Measurements from ENCODE around the gene SKI. TPM values are rescaled to one million over a fixed set of nuclear protein-coding genes. Genes with fewer than 3 reads are reported as not detected.
"Not testable (repeated sequence)": the region's sequence is repeated elsewhere in the genome, so short reads cannot be mapped to it uniquely, and the experiment has no call there.

SKI gene
- total RNA-seq, 1 experiment from 2014 or later: 89.5 TPM

DNA sequence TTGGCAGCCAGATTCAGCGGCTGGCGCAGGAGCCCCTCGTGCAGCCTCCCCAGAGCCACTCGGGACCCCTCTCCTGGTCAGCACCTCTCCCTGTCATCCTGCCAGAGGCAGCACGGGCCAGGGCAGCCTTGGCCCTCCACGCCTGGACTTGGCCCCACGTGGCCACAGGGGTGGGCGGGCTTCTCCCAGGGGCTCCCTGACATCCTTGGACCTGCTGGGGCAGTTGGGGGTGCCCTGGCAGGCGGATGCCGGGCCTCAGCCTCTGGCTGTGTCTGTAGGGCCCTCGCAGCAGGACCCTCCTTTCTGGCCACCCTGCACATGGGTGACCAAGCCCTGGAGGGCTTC, 103.1 kb downstream of the SKI start:
- Mint-ChIP-seq H3K27ac (no peak overlapping the region), H3K27me3 (ENCODE audit: low read depth) (no peaks in the 10 kb centered on the region; the same call in 1 of the 2 replicates), H3K4me1 (peaks cover 0 to 7% of the 10 kb centered on the region in 2 experiments; a peak in 2 of 4 replicates), H3K9me3 (peaks cover 10 to 13% of the 10 kb centered on the region in 2 experiments), H3K36me3 (ENCODE audit: insufficient read depth in 1 of 3, low read depth in 3 of 3) (peaks cover 0 to 5% (median 2%) of the 10 kb centered on the region in 3 experiments; a peak in 2 of 7 replicates), H3K4me3 (no peak overlapping the region)
- H2AK5ac ChIP-seq (ENCODE audit: insufficient read length, low read length): no peak overlapping the region
- no peaks in the 10 kb centered on the region for H3K79me1 ChIP-seq (ENCODE audit: insufficient read depth, low read depth, low read length, poor library complexity, severe bottlenecking)
- WGBS (ENCODE audit: extremely low coverage, insufficient read length, low lambda C conversion rate): no CpG with 5 or more reads among the region's 11 CpGs
- no peak overlapping the region for H3K18ac ChIP-seq (ENCODE audit: insufficient read length, low read depth, low read length)
- no peak overlapping the region for H3K14ac ChIP-seq (ENCODE audit: insufficient read depth, low read length)
- H3K27me3 ChIP-seq (ENCODE audit: insufficient read depth, low read length): no peaks in the 10 kb centered on the region
- no peak overlapping the region for H2BK20ac ChIP-seq (ENCODE audit: low read depth, low read length, poor library complexity, severe bottlenecking)
- H4K8ac ChIP-seq (replicated peaks; ENCODE audit: insufficient read length, low read depth, low read length): no peak overlapping the region
- H3T11ph ChIP-seq (ENCODE audit: low read length): no peak overlapping the region
- H4K91ac ChIP-seq (ENCODE audit: insufficient read length, low read depth, low read length): no peak overlapping the region
- H4K5ac ChIP-seq (ENCODE audit: insufficient read length, low read depth, low read length): no peak overlapping the region
- H3K27ac ChIP-seq (ENCODE audit: insufficient read length, low read depth, low read length): no peak overlapping the region
- H2BK120ac ChIP-seq (ENCODE audit: low read depth, low read length, poor library complexity, severe bottlenecking): no peak overlapping the region
- TF ChIP-seq, protein P1, sequence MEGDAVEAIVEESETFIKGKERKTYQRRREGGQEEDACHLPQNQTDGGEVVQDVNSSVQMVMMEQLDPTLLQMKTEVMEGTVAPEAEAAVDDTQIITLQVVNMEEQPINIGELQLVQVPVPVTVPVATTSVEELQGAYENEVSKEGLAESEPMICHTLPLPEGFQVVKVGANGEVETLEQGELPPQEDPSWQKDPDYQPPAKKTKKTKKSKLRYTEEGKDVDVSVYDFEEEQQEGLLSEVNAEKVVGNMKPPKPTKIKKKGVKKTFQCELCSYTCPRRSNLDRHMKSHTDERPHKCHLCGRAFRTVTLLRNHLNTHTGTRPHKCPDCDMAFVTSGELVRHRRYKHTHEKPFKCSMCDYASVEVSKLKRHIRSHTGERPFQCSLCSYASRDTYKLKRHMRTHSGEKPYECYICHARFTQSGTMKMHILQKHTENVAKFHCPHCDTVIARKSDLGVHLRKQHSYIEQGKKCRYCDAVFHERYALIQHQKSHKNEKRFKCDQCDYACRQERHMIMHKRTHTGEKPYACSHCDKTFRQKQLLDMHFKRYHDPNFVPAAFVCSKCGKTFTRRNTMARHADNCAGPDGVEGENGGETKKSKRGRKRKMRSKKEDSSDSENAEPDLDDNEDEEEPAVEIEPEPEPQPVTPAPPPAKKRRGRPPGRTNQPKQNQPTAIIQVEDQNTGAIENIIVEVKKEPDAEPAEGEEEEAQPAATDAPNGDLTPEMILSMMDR (conservative IDR thresholded peaks at IDR 0.05): no peak
- H3K23me2 ChIP-seq (ENCODE audit: insufficient read length, low read depth, low read length, poor library complexity, severe bottlenecking): no peaks in the 10 kb centered on the region
- H2AFZ ChIP-seq (ENCODE audit: low read length): no peak overlapping the region
- no peaks in the 10 kb centered on the region for H3K79me2 ChIP-seq (ENCODE audit: insufficient read depth, low read length)
- no peaks in the 10 kb centered on the region for H3K9me3 ChIP-seq (ENCODE audit: control insufficient read depth, low read depth, low read length)
- no peak overlapping the region for H2BK5ac ChIP-seq (ENCODE audit: insufficient read length, low read length)
- no peaks in the 10 kb centered on the region for H3K4me1 ChIP-seq (ENCODE audit: insufficient read depth, low read length)
- H2BK15ac ChIP-seq (ENCODE audit: low read depth, low read length): no peak overlapping the region
- no peak overlapping the region for H3K4me2 ChIP-seq (ENCODE audit: insufficient read depth, insufficient read length, low read length)
- no peaks in the 10 kb centered on the region for H4K20me1 ChIP-seq (ENCODE audit: control insufficient read depth, insufficient read depth, insufficient read length)
- H3K56ac ChIP-seq (ENCODE audit: insufficient read length, low read depth, low read length): no peak overlapping the region
- DNase-seq: no peak
- no peak overlapping the region for H3K23ac ChIP-seq (ENCODE audit: insufficient read length, low read depth, low read length)
- H3K9ac ChIP-seq (ENCODE audit: extremely low read depth, insufficient read length, low read length): no peak overlapping the region
- no peak overlapping the region for H3K4ac ChIP-seq (ENCODE audit: low read depth, low read length)
- no peak overlapping the region for H2BK12ac ChIP-seq (ENCODE audit: insufficient read length, low read depth, low read length)

DNA sequence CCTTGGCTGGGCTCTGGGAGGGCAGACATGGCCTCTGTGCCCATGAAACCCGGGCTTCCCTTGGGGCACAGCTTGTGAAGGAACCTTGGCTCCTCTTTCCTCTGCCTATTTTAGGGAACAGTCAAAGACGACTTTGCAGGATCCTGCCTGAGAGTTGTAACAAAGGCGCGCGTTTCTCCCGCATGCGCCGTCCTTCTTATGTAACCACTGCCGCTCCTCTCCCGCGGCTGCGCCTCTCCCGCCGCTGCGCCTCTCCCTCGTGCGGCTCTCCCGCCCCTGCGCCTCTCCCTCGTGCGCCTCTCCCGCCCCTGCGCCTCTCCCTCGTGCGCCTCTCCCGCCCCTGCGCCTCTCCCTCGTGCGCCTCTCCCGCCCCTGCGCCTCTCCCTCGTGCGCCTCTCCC, 103.5 kb downstream of the SKI start:
- H2BK120ac ChIP-seq (ENCODE audit: low read depth, low read length, poor library complexity, severe bottlenecking); H2AFZ ChIP-seq (ENCODE audit: low read length); H3K27ac Mint-ChIP-seq; H3K79me1 ChIP-seq (ENCODE audit: insufficient read depth, low read depth, low read length, poor library complexity, severe bottlenecking); H3K18ac ChIP-seq (ENCODE audit: insufficient read length, low read depth, low read length); H3K27ac ChIP-seq (ENCODE audit: insufficient read length, low read depth, low read length); H4K8ac ChIP-seq (replicated peaks; ENCODE audit: insufficient read length, low read depth, low read length); H3K56ac ChIP-seq (ENCODE audit: insufficient read length, low read depth, low read length); H3K4ac ChIP-seq (ENCODE audit: low read depth, low read length); H3T11ph ChIP-seq (ENCODE audit: low read length); H3K79me2 ChIP-seq (ENCODE audit: insufficient read depth, low read length); DNase-seq; H2BK20ac ChIP-seq (ENCODE audit: low read depth, low read length, poor library complexity, severe bottlenecking); H3K4me3 Mint-ChIP-seq; H3K9ac ChIP-seq (ENCODE audit: extremely low read depth, insufficient read length, low read length); H3K4me1 Mint-ChIP-seq; H2AK5ac ChIP-seq (ENCODE audit: insufficient read length, low read length); H3K23me2 ChIP-seq (ENCODE audit: insufficient read length, low read depth, low read length, poor library complexity, severe bottlenecking); H3K23ac ChIP-seq (ENCODE audit: insufficient read length, low read depth, low read length); H3K27me3 ChIP-seq (ENCODE audit: insufficient read depth, low read length); H2BK5ac ChIP-seq (ENCODE audit: insufficient read length, low read length); H2BK15ac ChIP-seq (ENCODE audit: low read depth, low read length); H2BK12ac ChIP-seq (ENCODE audit: insufficient read length, low read depth, low read length); H3K4me2 ChIP-seq (ENCODE audit: insufficient read depth, insufficient read length, low read length); H3K36me3 Mint-ChIP-seq (ENCODE audit: insufficient read depth in 1 of 3, low read depth in 3 of 3); H4K5ac ChIP-seq (ENCODE audit: insufficient read length, low read depth, low read length); H4K20me1 ChIP-seq (ENCODE audit: control insufficient read depth, insufficient read depth, insufficient read length); H3K9me3 ChIP-seq (ENCODE audit: control insufficient read depth, low read depth, low read length); H3K14ac ChIP-seq (ENCODE audit: insufficient read depth, low read length); H3K27me3 Mint-ChIP-seq (ENCODE audit: low read depth); H3K4me1 ChIP-seq (ENCODE audit: insufficient read depth, low read length); H4K91ac ChIP-seq (ENCODE audit: insufficient read length, low read depth, low read length): not testable (repeated sequence)
- no CpG with 5 or more reads among the region's 33 CpGs for WGBS (ENCODE audit: extremely low coverage, insufficient read length, low lambda C conversion rate)
- H3K9me3 Mint-ChIP-seq: peaks cover 10 to 13% of the 10 kb centered on the region in 2 experiments
